Colonic mucosa (tissue), 4 donors: ENCODE measurements around the gene TCERG1L. TPM values are rescaled to one million over a fixed set of nuclear protein-coding genes. Genes with fewer than 3 reads are reported as not detected.

ENCODE experiments used
- DNase-seq: peaks from one replicate; pipeline ENCODE4 v3.0.0-alpha.2; 2020
- H3K27ac ChIP-seq: fragments of 200-600 bp; one replicate; pipeline ENCODE4 v1.8.0; 2021
- H3K27me3 ChIP-seq: fragments of 200-600 bp; one replicate; pipeline ENCODE4 v1.8.0; 2021
- H3K36me3 ChIP-seq: fragments of 200-600 bp; one replicate; pipeline ENCODE4 v1.8.0; 2021
- H3K4me1 ChIP-seq: fragments of 200-600 bp; one replicate; pipeline ENCODE4 v1.8.0; 2021; ENCODE audit warnings: mild to moderate bottlenecking
- H3K4me3 ChIP-seq: fragments of 200-600 bp; one replicate; pipeline ENCODE4 v1.8.0; 2021
- H3K9ac ChIP-seq, 2 donors: one replicate each; pipeline ENCODE4 v1.7.0; 2013; ENCODE audit warnings: control low read depth in 2 of 2, low read depth in 2 of 2, low read length in 2 of 2
- H3K9me3 ChIP-seq: fragments of 200-600 bp; one replicate; pipeline ENCODE4 v1.8.0; 2021
- intact Hi-C: fragments of 100-400 bp; cut with DNase I; formaldehyde crosslinking; loops from one replicate; pipeline ENCODE4 v1.14.1; 2022
- total RNA-seq, 2 donors: library from RNA; stranded (reverse); fragmentation: NEBNext Ultra II Directional in 1 of 2; extraction: Animal tissue kit (Norgen Biotek cat#: 25700) in 1 of 2; gene quantifications; one replicate each; pipeline ENCODE4 v1.2.1, GENCODE V29; 2021
- TF ChIP-seq, protein P1 (sequence below): fragments of 200-600 bp; IDR thresholded peaks from one replicate; pipeline ENCODE4 v1.8.0; 2022; ENCODE audit warnings: antibody characterized with exemption, mild to moderate bottlenecking
- donor health status: healthy.
- donor health status: DM: no; HTN: no; CAD: no.
- donor health status: DM: no; HTN: no; CAD: no.

Gene TCERG1L
- total RNA-seq, 2 donors from 2014 or later = not detected

DNA sequence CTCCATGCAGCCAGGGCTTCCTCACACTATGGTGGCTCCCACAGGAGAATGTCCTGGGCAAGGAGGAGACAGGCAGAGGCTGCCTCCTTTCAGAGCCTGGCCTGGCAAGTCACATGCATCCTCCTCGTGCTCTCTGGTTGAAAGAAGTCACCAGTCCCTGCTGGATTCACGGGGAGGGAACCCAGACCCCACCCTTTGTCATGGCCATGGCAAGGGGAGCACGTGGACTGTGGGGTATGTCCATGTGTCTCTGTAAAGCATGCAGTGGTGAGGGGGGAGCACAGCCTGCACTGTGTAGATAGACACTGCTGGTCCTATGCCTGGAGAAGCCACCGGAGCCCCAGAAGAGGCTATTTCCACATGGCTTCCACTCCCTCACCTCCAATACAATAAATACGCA, 225.0 kb downstream of the TCERG1L start:
- H3K27me3 ChIP-seq = no peaks in the 10 kb centered on the region
- no peaks in the 10 kb centered on the region for H3K9me3 ChIP-seq
- intact Hi-C loops = no loop called here

DNA sequence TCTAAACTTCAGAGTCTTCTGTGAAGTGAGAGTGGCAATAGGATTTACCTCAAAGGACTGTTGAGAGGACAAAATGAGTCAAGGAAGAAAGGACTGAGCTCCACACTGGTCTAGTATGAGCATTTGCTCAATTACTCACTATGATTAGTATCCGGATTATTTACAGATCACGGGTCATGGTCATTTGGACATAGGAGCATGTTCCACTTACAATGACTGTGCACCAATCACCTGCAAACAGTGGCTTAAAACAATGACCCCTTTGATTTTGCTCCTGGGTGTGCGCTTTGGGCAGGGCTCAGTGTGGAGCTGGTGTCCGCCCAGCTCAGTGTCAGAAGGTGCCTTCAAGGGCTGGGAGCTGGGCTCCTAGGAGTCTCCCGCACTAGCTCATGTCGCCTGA, 225.4 kb downstream of the TCERG1L start:
- TF ChIP-seq, protein P1, sequence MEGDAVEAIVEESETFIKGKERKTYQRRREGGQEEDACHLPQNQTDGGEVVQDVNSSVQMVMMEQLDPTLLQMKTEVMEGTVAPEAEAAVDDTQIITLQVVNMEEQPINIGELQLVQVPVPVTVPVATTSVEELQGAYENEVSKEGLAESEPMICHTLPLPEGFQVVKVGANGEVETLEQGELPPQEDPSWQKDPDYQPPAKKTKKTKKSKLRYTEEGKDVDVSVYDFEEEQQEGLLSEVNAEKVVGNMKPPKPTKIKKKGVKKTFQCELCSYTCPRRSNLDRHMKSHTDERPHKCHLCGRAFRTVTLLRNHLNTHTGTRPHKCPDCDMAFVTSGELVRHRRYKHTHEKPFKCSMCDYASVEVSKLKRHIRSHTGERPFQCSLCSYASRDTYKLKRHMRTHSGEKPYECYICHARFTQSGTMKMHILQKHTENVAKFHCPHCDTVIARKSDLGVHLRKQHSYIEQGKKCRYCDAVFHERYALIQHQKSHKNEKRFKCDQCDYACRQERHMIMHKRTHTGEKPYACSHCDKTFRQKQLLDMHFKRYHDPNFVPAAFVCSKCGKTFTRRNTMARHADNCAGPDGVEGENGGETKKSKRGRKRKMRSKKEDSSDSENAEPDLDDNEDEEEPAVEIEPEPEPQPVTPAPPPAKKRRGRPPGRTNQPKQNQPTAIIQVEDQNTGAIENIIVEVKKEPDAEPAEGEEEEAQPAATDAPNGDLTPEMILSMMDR = no peak
- DNase-seq = no peak
- Histone ChIP-seq H3K4me3 (no peak overlapping the region), H3K36me3 (no peaks in the 10 kb centered on the region), H3K4me1 (no peaks in the 10 kb centered on the region), H3K9me3 (no peaks in the 10 kb centered on the region), H3K27ac (no peak overlapping the region), H3K9ac (no peak overlapping the region), H3K27me3 (no peaks in the 10 kb centered on the region)
- intact Hi-C loops = no loop called here

More for the DNA sequence above, 225.0 kb downstream of the TCERG1L start:
- TF ChIP-seq, protein P1 = no peak
- no peak for DNase-seq
- H3K27ac ChIP-seq = no peak overlapping the region
- no peaks in the 10 kb centered on the region for H3K36me3 ChIP-seq
- no peak overlapping the region for H3K4me3 ChIP-seq
- no peaks in the 10 kb centered on the region for H3K4me1 ChIP-seq
- H3K9ac ChIP-seq = no peak overlapping the region

DNA sequence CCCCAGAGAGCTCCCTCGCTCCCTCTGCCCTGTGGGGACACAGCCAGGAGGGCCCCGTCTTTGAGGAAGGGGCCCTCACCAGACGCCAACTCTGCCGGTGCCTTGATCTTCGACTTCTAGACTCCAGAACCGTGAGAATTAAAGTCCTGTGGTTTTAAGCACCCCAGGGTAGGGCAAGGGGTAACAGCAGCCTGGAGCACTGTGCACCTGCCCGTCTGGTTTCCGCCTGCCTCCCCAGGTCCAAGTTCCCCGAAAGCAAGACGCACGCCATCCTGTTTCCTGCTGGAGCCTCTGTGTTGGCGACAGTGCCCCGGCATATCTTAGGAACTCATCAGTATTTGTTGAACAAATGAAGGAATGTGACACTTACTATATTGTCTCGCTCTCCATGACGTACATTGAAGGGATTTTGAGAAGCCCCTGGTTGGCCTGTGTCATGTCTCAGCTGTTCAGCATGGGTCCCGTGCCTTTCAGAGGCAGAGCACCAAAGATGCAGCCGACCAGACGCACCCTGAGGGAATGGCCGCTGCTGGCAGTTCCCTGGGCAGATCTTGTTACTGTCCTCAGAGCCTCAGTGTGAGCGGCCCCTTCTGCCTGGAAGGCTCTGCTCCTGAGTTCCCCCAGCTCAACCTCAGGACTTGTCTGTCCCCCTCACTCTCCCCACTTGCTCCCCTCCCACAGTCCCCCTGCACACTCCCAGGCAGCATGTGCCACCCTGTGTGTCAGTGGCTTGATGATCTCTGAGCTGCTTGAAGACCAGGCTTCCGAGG, 226.2 kb downstream of the TCERG1L start:
- Histone ChIP-seq H3K4me3 (no peak overlapping the region), H3K4me1 (no peaks in the 10 kb centered on the region), H3K9ac (no peak overlapping the region), H3K36me3 (no peaks in the 10 kb centered on the region), H3K9me3 (no peaks in the 10 kb centered on the region), H3K27me3 (no peaks in the 10 kb centered on the region), H3K27ac (no peak overlapping the region)
- TF ChIP-seq, protein P1 = no peak
- intact Hi-C loops = no loop called here
- DNase-seq = no peak

DNA sequence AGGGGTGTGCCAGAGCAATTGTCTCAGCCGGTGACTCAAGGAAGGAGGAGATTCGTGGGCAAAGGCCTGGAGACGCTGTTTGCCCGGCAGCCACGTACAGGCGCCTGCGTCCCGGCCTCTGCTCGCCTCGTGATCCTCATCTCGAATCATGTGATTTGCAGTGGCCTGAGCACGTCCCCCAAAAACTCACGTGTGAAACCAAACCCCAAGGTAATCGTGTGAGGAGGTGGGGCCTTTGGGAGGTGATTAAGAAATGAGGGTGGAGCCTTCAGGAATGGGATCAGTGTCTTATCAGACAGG, 226.8 kb downstream of the TCERG1L start:
- Histone ChIP-seq H3K4me3 (no peak overlapping the region), H3K36me3 (no peaks in the 10 kb centered on the region), H3K27me3 (no peaks in the 10 kb centered on the region), H3K9me3 (no peaks in the 10 kb centered on the region), H3K9ac (no peak overlapping the region), H3K27ac (no peak overlapping the region), H3K4me1 (no peaks in the 10 kb centered on the region)
- no peak for DNase-seq
- TF ChIP-seq, protein P1 = no peak
- intact Hi-C loops = no loop called here

DNA sequence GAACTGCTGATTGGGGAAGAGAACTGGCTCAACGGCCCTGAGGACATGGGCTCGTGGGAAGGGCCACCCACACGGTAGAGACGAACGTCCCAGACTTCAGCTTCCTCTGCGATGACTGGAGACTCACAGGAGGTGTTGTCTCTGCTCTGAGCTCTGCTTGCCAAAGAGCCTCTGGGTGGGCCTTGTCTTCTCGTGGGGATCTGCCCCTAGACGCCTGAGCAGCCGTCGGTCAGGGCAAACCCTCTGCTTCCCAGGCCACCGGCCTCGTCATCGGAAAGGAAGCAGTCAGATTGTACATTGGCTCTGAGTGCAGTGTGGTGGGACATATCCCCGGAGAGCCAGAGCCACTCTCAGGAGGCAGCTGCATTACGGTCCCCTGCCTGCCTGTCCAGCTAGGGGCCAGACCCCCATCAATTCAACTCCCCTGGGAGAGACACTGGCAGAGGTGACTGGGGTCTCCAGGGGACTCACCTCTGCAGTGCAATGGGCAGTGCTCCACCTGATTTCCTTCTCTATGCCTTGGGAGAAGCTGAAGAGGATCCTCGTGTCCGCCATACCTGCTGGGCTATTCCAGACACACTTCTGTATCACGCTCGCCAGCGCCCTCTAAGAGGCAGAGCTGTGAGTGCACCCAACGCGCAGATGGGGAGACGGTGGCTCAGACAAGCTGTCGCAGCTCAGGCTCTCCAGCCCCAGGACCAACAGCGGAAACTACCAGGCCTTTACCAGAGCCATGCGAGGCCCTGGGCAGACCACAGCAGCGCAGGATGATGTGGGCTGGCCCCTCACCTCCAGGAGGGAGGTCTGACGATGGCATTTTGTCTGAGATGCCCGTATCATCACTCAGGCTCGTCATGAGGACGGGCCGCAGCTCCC, 227.4 kb downstream of the TCERG1L start:
- Histone ChIP-seq H3K4me1 (no peaks in the 10 kb centered on the region), H3K27me3 (no peaks in the 10 kb centered on the region), H3K9me3 (no peaks in the 10 kb centered on the region), H3K27ac (no peak overlapping the region), H3K4me3 (no peak overlapping the region), H3K9ac (no peak overlapping the region), H3K36me3 (no peaks in the 10 kb centered on the region)
- intact Hi-C loops = no loop called here
- TF ChIP-seq, protein P1 = no peak
- DNase-seq = no peak
